Heart right ventricle (tissue), 16 donors: ENCODE results near the gene CARD11. TPM values are rescaled to one million over a fixed set of nuclear protein-coding genes. Genes with fewer than 3 reads are reported as not detected.

Experiments
- ATAC-seq, 8 donors: fragments of 200-7000 bp; cut with Tn5 transposase; one replicate each; pipeline ENCODE4 v1.9.1; 2020; ENCODE audit warnings: mild to moderate bottlenecking in 8 of 8, moderate library complexity in 8 of 8, moderate number of reproducible peaks in 1 of 8
- DNase-seq, 2 donors: peaks; one replicate each; pipeline ENCODE4 v3.0.0-alpha.2; 2020
- H3K27ac ChIP-seq, 10 donors: fragments of 200-600 bp; sonication (generic) in 2 of 10; one replicate each; pipeline versions ENCODE4 v1.5.0 to v1.8.0; 2020 to 2022; ENCODE audit warnings: mild to moderate bottlenecking in 3 of 10
- H3K27me3 ChIP-seq, 7 donors: fragments of 200-600 bp; one replicate each; pipeline ENCODE4 v1.8.0; 2021 to 2022; ENCODE audit warnings: mild to moderate bottlenecking in 2 of 7
- H3K36me3 ChIP-seq, 9 donors: fragments of 200-600 bp; sonication (generic) in 1 of 9; one replicate each; pipeline versions ENCODE4 v1.5.0 to v1.8.0; 2020 to 2022; ENCODE audit warnings: mild to moderate bottlenecking in 2 of 9
- H3K4me1 ChIP-seq, 9 donors: fragments of 200-600 bp; sonication (generic) in 1 of 9; one replicate each; pipeline versions ENCODE4 v1.5.0 to v1.8.0; 2020 to 2022; ENCODE audit warnings: mild to moderate bottlenecking in 4 of 9
- H3K4me3 ChIP-seq, 10 donors: fragments of 200-600 bp; sonication (generic) in 2 of 10; one replicate each; pipeline versions ENCODE4 v1.5.0 to v1.8.0; 2020 to 2022; ENCODE audit warnings: mild to moderate bottlenecking in 7 of 10, moderate library complexity in 2 of 10
- H3K9me3 ChIP-seq, 11 donors: fragments of 200-600 bp in 10 of 11; sonication (generic) in 2 of 11; one replicate each; pipeline versions ENCODE4 v1.5.0 to v1.8.0; 2013 to 2022; ENCODE audit warnings: mild to moderate bottlenecking in 2 of 11, control low read depth in 1 of 11, moderate library complexity in 1 of 11
- CTCF ChIP-seq, 9 donors: fragments of 200-600 bp; sonication (generic) in 2 of 9; IDR thresholded peaks; one replicate each; pipeline versions ENCODE4 v1.5.0 to v1.8.0; 2021 to 2022; ENCODE audit warnings: antibody characterized with exemption in 9 of 9, mild to moderate bottlenecking in 5 of 9, moderate library complexity in 1 of 9
- WGBS, 2 donors: extraction: QIAGEN DNeasy Blood & Tissue Kit; methylation state at CpG; one replicate each; pipeline ENCODE4 v1.1.7; 2013; ENCODE audit warnings: inconsistent platforms in 1 of 2; 5-methylcytosine and 5-hydroxymethylcytosine counted together
- intact Hi-C, 10 donors: fragments of 100-400 bp; cut with DNase I; formaldehyde crosslinking; loops; one replicate each; pipeline versions ENCODE4 v1.11.1 to v1.14.2; 2022
- polyA plus RNA-seq, 2 donors: library from polyadenylated mRNA; stranded (reverse); fragments of 200-250 nt; gene quantifications; one replicate each; pipeline ENCODE4 v1.2.3, GENCODE V29; 2013
- total RNA-seq, 10 donors: library from RNA; stranded (reverse); fragmentation: NEBNext Ultra II Directional in 3 of 10; extraction: Animal tissue kit (Norgen Biotek cat#: 25700) in 3 of 10; gene quantifications; one replicate each; pipeline versions ENCODE4 v1.2.1 to v1.2.4, GENCODE V29; 2021 to 2023
- donor health status: Arrhythmogenic right ventricular cardiomyopathy.
- donor health status: ischemic (EF 13 %, LVEDD 7.1; RV severe dilation, severe dysfunction).
- donor health status: healthy with polysubstance abuse.
- donor health status: DM: no; HTN: yes; CAD: no.
- donor health status: DM: no; HTN: no; CAD: no.
- donor health status: ischemic (EF 25% LVEDD 6.9; RV normal size, moderate dysfunction).
- donor health status: ischemic (EF 25% LVEDD 5.7; RV mildly dilated, moderate dysfunction).
- donor health status: healthy.
- donor health status: DM: yes; HTN: yes; CAD: no.
- donor health status: Ischemic cardiomyopathy.
- donor health status: ischemic (EF 35%, LVEDD 5.7; RV mildly dilated, moderate dysfunction).
- donor health status: nonischemic (EF 11% LVEDD 7.7; RV severe dilation, severe dysfunction).
- donor health status: DM: yes; HTN: yes; CAD: no.
- donor health status: PGD.
- donor health status: ischemic (EF 29% LVEDD 5.4; RV normal size, mild dysfunction).
- donor health status: nonischemic (EF 23%, LVEDD 6.1; RV moderate dilation, normal function).

Gene CARD11
- total and polyA plus RNA-seq, 12 donors, result 0.14 to 1.7 (median 0.30) TPM; not detected in 1

- Histone ChIP-seq H3K27ac (no peak overlapping the region), H3K36me3 (no peaks in the 10 kb centered on the region), H3K9me3 (no peaks in the 10 kb centered on the region), H3K4me1 (peaks cover 0 to 19% (median 0%) of the 10 kb centered on the region in 9 donors), H3K27me3 (peaks cover 0 to 25% (median 11%) of the 10 kb centered on the region in 7 donors), H3K4me3 (no peak overlapping the region)
- intact Hi-C loops, result no loop called here
- no peak for TF ChIP-seq CTCF (IDR thresholded peaks at IDR 0.05)
- WGBS, 2 donors, result 40 to 45% methylated on average over 7 of the region's 7 CpGs
- DNase-seq, result no peak
- no peak for ATAC-seq
Measured at GRCh38 chr7:3087243-3087755, 43.6 kb upstream of the CARD11 start.

GRCh38 chr7:3083350-3083749 lies 39.7 kb upstream of the CARD11 start:
- DNase-seq (no peak), ATAC-seq (no peak)
- TF ChIP-seq CTCF (IDR thresholded peaks at IDR 0.05), result no peak
- Histone ChIP-seq H3K4me3 (no peak overlapping the region), H3K27ac (no peak overlapping the region), H3K4me1 (no peaks in the 10 kb centered on the region), H3K27me3 (peaks cover 0 to 12% (median 0%) of the 10 kb centered on the region in 7 donors), H3K36me3 (no peaks in the 10 kb centered on the region), H3K9me3 (peaks cover 0 to 12% (median 0%) of the 10 kb centered on the region in 11 donors)
- 79 to 80% methylated on average over 4 of the region's 4 CpGs for WGBS, 2 donors
- intact Hi-C loops, result no loop called here

DNA sequence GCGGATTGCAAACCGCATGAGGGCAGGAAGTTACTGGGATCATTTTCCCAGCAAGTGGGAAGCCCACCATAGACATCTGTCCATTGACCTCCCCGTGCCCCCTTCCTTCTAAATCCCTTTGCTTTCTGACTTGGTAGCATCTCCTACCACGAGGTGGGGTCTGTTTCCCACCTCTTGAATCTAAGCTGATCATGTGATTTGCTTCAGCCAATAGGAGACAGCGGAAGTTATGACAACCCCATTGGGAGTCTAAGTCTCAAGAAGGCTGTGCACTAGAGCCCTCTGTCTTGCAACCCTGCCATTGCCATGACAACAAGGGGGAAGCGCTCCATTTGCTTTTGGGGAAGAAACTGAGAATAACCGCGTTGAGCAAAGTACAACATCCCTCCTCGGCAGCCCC lies 39.2 kb upstream of the CARD11 start:
- Histone ChIP-seq H3K36me3 (no peaks in the 10 kb centered on the region), H3K9me3 (peaks cover 0 to 12% (median 0%) of the 10 kb centered on the region in 11 donors), H3K27me3 (peaks cover 0 to 10% (median 0%) of the 10 kb centered on the region in 7 donors), H3K27ac (no peak overlapping the region), H3K4me3 (no peak overlapping the region), H3K4me1 (no peaks in the 10 kb centered on the region)
- 83 to 89% methylated on average over 9 of the region's 9 CpGs for WGBS, 2 donors
- ATAC-seq (no peak), DNase-seq (no peak)
- intact Hi-C loops, result no loop called here
- no peak for TF ChIP-seq CTCF (IDR thresholded peaks at IDR 0.05)

GRCh38 chr7:3082386-3082785 lies 38.7 kb upstream of the CARD11 start:
- no peak overlapping the region for H3K4me3 ChIP-seq
- H3K27me3 ChIP-seq, result peaks cover 0 to 6% (median 0%) of the 10 kb centered on the region in 7 donors
- H3K36me3 ChIP-seq, result no peaks in the 10 kb centered on the region
- H3K4me1 ChIP-seq, result no peaks in the 10 kb centered on the region
- 83 to 85% methylated on average over 6 of the region's 6 CpGs for WGBS, 2 donors
- ATAC-seq (no peak), DNase-seq (no peak)
- H3K9me3 ChIP-seq, result peaks cover 0 to 12% (median 0%) of the 10 kb centered on the region in 11 donors
- TF ChIP-seq CTCF (IDR thresholded peaks at IDR 0.05), result no peak
- intact Hi-C loops, result no loop called here
- no peak overlapping the region for H3K27ac ChIP-seq
